MM.1S (cell line): Measurements from ENCODE around the gene APOB.

Experiments used
- EZH2 ChIP-seq: fragments of 300-600 bp; sonication (generic); optimal IDR thresholded peaks from 2 replicates; pipeline ENCODE3; 2017; ENCODE audit warnings: low read depth, mild to moderate bottlenecking, antibody characterized with exemption, low read length, mixed read lengths
- EZH2phosphoT487 ChIP-seq: fragments of 300-600 bp; sonication (generic); IDR thresholded peaks from 2 replicates; pipeline ENCODE4 v1.6.1; 2018; ENCODE audit warnings: antibody characterized with exemption, low read length
- TF ChIP-seq, protein P1 (sequence below): fragments of 300-600 bp; sonication (generic); IDR thresholded peaks from 2 replicates; pipeline ENCODE4 v1.5.1; 2016; ENCODE audit warnings: antibody characterized with exemption, low read length, mixed read lengths

DNA sequence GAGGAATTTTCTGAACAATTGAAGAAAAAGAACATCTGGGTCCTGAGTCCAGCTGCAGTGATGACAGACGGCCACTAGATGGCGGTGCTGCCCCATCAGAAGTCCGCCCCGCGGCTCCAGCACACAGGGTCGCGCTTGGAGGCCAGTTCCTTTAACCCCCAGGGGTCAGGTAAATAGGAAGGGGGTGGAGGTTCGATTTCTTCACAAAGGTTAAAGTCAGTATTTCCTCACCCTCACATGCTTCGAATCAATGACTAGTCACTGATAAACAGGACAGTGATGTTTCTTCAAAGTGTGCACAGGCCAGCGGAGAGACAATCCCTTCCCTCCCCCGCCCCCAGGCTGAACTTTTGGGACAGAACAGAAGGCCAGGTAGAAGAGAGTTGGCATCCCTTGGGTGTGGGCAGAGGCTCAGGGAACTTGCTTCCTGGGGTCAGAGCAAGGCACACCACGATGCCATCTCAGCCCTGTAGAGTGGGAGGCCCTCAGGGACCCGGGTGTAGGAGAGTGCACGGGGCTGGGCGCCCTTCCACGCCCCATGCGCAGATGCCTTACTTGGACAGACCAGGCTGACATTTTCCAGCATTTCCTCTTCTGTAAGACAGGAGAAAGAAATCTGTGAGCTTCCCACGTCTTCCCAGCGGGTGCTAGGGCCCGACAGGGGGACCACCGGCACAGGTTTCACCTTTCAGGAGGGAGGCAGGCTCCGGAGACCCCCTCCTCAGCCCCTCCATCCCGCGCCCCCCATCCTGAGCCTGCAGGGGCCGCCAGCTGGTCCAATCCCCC lies 722 bp downstream of the APOB start:
- TF ChIP-seq, protein P1, sequence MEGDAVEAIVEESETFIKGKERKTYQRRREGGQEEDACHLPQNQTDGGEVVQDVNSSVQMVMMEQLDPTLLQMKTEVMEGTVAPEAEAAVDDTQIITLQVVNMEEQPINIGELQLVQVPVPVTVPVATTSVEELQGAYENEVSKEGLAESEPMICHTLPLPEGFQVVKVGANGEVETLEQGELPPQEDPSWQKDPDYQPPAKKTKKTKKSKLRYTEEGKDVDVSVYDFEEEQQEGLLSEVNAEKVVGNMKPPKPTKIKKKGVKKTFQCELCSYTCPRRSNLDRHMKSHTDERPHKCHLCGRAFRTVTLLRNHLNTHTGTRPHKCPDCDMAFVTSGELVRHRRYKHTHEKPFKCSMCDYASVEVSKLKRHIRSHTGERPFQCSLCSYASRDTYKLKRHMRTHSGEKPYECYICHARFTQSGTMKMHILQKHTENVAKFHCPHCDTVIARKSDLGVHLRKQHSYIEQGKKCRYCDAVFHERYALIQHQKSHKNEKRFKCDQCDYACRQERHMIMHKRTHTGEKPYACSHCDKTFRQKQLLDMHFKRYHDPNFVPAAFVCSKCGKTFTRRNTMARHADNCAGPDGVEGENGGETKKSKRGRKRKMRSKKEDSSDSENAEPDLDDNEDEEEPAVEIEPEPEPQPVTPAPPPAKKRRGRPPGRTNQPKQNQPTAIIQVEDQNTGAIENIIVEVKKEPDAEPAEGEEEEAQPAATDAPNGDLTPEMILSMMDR: peak; percentile 99
- TF ChIP-seq EZH2phosphoT487: no peak
- no peak for TF ChIP-seq EZH2
